ENCODE measurements around the gene PAX7.

Gene PAX7

DNA sequence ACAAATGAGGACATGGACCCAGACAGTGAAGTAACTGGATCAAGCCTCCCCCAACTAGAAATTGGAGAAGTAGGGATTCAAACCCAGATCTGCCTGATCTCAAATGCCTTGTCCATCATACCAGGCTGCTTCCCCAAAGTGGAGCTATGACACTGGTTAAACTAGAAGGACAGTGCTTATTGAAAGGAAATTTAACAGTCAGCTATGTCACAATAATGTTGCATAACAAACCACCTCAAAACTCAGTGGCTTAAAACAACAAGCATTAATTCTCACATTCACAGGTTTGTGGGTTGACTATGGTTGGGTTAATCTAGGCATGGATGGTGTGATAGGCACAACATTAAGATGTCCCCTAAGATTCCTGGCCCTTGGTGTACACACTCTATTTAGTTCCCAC is 121.8 kb downstream of the PAX7 start:
- Histone ChIP-seq H2AFZ (ENCODE audit: low read depth, low read length, severe bottlenecking) (no peak overlapping the region), H3K9me3 (ENCODE audit: insufficient read depth, low read length) (no peaks in the 10 kb centered on the region), H3K9ac (ENCODE audit: low read length) (no peak overlapping the region), H3K4me2 (ENCODE audit: low read depth, low read length, poor library complexity, severe bottlenecking) (no peak overlapping the region), H3K36me3 (ENCODE audit: low read length) (no peaks in the 10 kb centered on the region), H4K20me1 (ENCODE audit: low read depth, low read length) (no peaks in the 10 kb centered on the region), H3K27me3 (ENCODE audit: low read length) (no peaks in the 10 kb centered on the region), H3K79me2 (ENCODE audit: insufficient read depth, low read length) (no peaks in the 10 kb centered on the region), H3K27ac (ENCODE audit: low read depth, low read length) (no peak overlapping the region), H3K9me2 (replicated peaks; ENCODE audit: insufficient read depth, low read length) (no peaks in the 10 kb centered on the region), H3K4me3 (ENCODE audit: insufficient read depth, low read length, poor library complexity, severe bottlenecking) (no peak overlapping the region), H3F3A (ENCODE audit: insufficient read depth) (no peaks in the 10 kb centered on the region)
- TF ChIP-seq, protein P1, sequence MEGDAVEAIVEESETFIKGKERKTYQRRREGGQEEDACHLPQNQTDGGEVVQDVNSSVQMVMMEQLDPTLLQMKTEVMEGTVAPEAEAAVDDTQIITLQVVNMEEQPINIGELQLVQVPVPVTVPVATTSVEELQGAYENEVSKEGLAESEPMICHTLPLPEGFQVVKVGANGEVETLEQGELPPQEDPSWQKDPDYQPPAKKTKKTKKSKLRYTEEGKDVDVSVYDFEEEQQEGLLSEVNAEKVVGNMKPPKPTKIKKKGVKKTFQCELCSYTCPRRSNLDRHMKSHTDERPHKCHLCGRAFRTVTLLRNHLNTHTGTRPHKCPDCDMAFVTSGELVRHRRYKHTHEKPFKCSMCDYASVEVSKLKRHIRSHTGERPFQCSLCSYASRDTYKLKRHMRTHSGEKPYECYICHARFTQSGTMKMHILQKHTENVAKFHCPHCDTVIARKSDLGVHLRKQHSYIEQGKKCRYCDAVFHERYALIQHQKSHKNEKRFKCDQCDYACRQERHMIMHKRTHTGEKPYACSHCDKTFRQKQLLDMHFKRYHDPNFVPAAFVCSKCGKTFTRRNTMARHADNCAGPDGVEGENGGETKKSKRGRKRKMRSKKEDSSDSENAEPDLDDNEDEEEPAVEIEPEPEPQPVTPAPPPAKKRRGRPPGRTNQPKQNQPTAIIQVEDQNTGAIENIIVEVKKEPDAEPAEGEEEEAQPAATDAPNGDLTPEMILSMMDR (IDR thresholded peaks at IDR 0.05; ENCODE audit: insufficient read depth, low read length, poor library complexity, severe bottlenecking): no peak
- no peak for TF ChIP-seq EZH2phosphoT487 (conservative IDR thresholded peaks at IDR 0.05; ENCODE audit: low read length)

DNA sequence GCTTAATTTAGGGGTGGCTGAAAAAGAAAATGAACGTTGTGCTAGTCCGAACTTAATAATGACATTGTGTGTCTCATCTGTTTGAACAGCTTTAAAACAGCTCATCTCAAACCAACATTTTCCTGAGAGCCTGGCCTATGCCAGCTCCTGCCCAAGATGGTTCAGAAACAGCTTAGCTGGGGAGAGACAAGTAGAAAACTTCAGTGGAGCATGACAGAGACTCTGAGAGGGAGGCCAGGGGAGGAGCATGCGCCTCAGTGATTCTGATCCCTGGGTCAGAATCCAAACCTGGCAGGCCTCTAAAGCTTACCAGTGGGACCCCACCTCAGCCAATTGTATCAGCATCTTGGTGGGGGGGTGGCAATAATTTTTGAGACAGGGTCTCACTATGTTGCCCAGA is 129.5 kb downstream of the PAX7 start:
- TF ChIP-seq, protein P1 (IDR thresholded peaks at IDR 0.05; ENCODE audit: insufficient read depth, low read length, poor library complexity, severe bottlenecking): no peak
- no peak for TF ChIP-seq EZH2phosphoT487 (conservative IDR thresholded peaks at IDR 0.05; ENCODE audit: low read length)
- Histone ChIP-seq H3K9ac (ENCODE audit: low read length) (no peak overlapping the region), H3K9me2 (replicated peaks; ENCODE audit: insufficient read depth, low read length) (no peaks in the 10 kb centered on the region), H3K9me3 (ENCODE audit: insufficient read depth, low read length) (no peaks in the 10 kb centered on the region), H3K4me3 (ENCODE audit: insufficient read depth, low read length, poor library complexity, severe bottlenecking) (no peak overlapping the region), H3K27me3 (ENCODE audit: low read length) (no peaks in the 10 kb centered on the region), H4K20me1 (ENCODE audit: low read depth, low read length) (no peaks in the 10 kb centered on the region), H2AFZ (ENCODE audit: low read depth, low read length, severe bottlenecking) (no peak overlapping the region), H3K79me2 (ENCODE audit: insufficient read depth, low read length) (no peaks in the 10 kb centered on the region), H3F3A (ENCODE audit: insufficient read depth) (no peaks in the 10 kb centered on the region), H3K4me2 (ENCODE audit: low read depth, low read length, poor library complexity, severe bottlenecking) (no peak overlapping the region), H3K27ac (ENCODE audit: low read depth, low read length) (no peak overlapping the region), H3K36me3 (ENCODE audit: low read length) (no peaks in the 10 kb centered on the region)

DNA sequence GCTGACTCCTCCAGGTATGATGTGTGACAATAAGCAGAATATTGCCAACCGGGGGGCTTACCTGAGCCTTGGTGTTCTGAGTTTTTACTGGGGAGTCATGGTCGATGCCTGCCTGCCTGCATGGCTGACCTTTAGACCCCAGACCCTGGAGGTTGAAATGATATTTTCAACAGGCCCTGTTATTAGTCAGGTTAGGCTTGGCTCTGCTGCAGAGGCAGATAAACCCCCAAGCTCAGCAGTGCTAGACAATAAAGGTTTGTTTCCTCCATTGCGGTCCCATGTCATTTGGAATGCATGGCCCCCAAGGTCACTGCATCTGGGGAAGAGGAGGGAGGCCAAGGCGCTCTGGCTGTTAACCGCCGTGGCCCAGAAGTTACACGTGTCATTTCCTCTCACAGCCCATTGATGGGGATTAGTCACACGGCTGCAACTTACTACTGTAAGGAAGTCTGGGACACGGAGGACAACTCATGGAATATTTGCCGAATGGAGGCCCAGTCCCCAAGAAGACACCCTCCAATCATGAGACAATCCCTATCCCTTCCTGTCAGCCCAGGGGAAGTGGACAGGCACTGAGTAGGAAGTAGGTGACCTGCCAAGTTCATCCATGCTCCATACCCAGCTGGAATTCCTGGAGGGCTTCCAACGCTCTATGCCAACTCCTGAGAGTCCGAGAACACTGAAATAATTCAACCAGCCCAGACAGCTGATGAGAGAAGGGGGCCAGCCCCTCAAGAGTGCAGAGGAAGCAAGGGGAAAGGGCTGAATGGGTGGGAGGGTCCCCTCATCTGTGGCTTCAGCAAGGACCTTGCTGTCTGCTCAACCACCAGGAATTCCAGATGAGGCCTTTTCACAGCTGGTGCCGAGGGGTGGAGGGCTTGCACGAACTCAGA is 131.5 kb downstream of the PAX7 start:
- Histone ChIP-seq H3F3A (ENCODE audit: insufficient read depth) (no peaks in the 10 kb centered on the region), H2AFZ (ENCODE audit: low read depth, low read length, severe bottlenecking) (no peak overlapping the region), H3K9me2 (replicated peaks; ENCODE audit: insufficient read depth, low read length) (no peaks in the 10 kb centered on the region), H3K27ac (ENCODE audit: low read depth, low read length) (no peak overlapping the region), H3K9me3 (ENCODE audit: insufficient read depth, low read length) (no peaks in the 10 kb centered on the region), H3K27me3 (ENCODE audit: low read length) (no peaks in the 10 kb centered on the region), H3K36me3 (ENCODE audit: low read length) (no peaks in the 10 kb centered on the region), H3K9ac (ENCODE audit: low read length) (no peak overlapping the region), H3K4me2 (ENCODE audit: low read depth, low read length, poor library complexity, severe bottlenecking) (no peak overlapping the region), H3K79me2 (ENCODE audit: insufficient read depth, low read length) (no peaks in the 10 kb centered on the region), H3K4me3 (ENCODE audit: insufficient read depth, low read length, poor library complexity, severe bottlenecking) (no peak overlapping the region), H4K20me1 (ENCODE audit: low read depth, low read length) (no peaks in the 10 kb centered on the region)
- no peak for TF ChIP-seq EZH2phosphoT487 (conservative IDR thresholded peaks at IDR 0.05; ENCODE audit: low read length)
- TF ChIP-seq, protein P1 (IDR thresholded peaks at IDR 0.05; ENCODE audit: insufficient read depth, low read length, poor library complexity, severe bottlenecking): no peak
